Thyroid gland (tissue), 4 donors: ENCODE data around the gene CEP131.

Source experiments
- POLR2A ChIP-seq, 2 donors: fragments of 450-650 bp; IDR thresholded peaks; one replicate each; pipeline ENCODE4 v1.6.1; 2017; ENCODE audit warnings: antibody characterized with exemption in 2 of 2, mild to moderate bottlenecking in 2 of 2, moderate library complexity in 1 of 2
- TF ChIP-seq, protein P1 (sequence below), 6 experiments: fragments of 200-600 bp in 3 of 6; fragments of 450-650 bp in 3 of 6; sonication (generic) in 3 of 6; IDR thresholded peaks; one replicate each; pipeline ENCODE4 v1.5.1; 2016 to 2019; ENCODE audit warnings: antibody characterized with exemption in 6 of 6, mild to moderate bottlenecking in 2 of 6, inconsistent platforms in 1 of 6, moderate library complexity in 1 of 6

DNA sequence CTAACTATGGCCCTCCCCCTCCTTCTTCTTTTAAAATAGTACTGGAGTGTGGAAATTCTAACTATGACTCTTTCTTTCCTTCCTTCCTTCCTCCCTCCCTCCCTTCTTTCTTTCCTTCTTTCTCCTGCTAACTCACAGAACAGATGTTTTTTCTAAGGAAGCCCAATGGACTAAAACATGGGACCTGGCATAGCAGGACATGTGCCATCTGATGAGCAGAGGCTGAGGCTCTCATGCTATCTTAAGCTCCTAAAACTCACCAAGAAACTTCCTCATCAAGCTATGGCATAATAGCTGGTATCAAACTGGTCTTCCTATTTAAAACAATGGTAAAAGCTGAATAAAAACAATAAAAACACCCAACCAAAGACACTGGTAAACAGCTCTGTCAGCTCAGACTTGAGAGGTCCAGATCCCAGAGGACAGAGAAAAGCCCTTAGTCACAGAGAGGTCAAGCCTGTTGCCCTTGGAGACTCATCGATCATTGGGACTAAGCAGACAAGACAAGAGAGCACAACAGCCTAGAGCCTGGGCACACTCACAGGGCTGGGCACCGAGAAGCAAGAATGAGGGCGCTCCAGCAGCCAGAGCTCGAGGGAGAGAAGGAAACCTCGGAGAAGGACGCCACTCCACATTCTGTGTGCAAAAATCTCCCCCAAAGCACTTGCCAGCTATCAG lies 44.8 kb upstream of the CEP131 start:
- TF ChIP-seq, protein P1, sequence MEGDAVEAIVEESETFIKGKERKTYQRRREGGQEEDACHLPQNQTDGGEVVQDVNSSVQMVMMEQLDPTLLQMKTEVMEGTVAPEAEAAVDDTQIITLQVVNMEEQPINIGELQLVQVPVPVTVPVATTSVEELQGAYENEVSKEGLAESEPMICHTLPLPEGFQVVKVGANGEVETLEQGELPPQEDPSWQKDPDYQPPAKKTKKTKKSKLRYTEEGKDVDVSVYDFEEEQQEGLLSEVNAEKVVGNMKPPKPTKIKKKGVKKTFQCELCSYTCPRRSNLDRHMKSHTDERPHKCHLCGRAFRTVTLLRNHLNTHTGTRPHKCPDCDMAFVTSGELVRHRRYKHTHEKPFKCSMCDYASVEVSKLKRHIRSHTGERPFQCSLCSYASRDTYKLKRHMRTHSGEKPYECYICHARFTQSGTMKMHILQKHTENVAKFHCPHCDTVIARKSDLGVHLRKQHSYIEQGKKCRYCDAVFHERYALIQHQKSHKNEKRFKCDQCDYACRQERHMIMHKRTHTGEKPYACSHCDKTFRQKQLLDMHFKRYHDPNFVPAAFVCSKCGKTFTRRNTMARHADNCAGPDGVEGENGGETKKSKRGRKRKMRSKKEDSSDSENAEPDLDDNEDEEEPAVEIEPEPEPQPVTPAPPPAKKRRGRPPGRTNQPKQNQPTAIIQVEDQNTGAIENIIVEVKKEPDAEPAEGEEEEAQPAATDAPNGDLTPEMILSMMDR (IDR thresholded peaks at IDR 0.05), result no peak
- TF ChIP-seq POLR2A (IDR thresholded peaks at IDR 0.05), result no peak
